Stimulated activated CD4-positive, alpha-beta T cell treated with anti-CD3 and anti-CD28 coated beads, Interleukin-12 subunit alpha, Interleukin-12 subunit beta, amount 100 ng/mL, for 24 hours (primary cell): ENCODE measurements around the gene TGM2.

Experiments used
- DNase-seq, 2 experiments: peaks; one replicate each; pipeline ENCODE4 v3.0.0-alpha.2; 2020; ENCODE audit warnings: low read depth in 2 of 2

The TGM2 gene

DNA sequence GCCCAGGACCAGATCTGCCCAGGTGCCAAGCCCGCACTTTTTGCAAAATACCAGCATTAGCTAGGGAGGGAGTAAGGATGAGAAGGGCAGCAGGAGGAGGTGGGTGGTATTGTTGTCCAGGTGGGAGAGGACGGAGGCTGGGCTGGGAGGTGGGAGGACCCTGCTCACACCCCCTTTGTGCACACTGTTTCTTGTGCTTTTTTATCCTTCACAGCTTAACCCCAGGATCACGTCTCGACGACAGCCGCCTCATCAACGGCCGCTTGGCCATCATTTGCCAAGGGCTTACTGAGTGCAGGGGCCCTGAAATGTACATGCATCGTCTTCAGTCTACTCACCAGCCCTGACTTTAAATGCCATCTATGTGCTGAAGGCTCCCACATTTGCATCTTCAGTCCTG, 12.1 kb upstream of the TGM2 start:
- no peak for DNase-seq

DNA sequence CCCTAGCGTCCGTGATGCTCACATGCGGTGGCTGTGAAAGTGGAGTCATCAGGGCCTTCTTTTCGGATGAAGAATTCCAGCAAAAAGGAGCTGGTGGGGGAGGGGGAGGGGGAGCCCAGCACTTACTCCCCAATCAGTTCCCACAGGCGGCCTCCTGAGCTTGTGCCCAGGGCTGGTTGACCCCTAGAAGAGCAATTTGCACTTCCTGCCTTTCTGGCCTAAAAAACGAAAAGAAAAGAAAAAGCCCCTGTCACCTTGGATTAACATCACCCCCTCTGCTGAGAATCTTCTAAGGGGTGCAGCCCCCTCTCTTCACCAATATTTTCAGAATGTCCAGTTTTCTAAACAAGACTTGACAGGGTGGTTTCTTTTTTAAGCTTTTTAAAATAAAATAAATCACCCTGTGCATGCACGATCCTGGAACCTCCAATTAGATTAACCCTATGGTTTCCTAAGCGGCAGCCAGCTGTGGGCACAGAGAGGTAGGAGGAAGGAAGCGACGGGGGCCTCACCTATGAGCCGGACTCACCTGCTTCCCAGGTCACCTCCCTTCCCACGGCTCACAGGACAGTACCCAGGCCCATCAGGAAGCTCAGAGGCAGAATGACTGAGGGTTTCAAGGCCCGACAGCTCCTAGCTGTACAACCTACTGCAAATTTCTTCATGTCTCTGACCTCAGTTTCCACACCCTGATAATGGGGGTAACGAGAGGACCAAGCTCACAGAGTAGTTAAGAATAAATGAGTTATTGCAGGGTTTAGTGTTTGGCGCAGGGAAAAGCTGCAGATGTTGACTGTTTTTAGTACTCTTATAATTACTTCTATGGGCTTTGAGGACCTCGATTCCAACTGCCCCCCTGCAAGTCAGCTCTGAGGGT, 10.5 kb upstream of the TGM2 start:
- no peak for DNase-seq

DNA sequence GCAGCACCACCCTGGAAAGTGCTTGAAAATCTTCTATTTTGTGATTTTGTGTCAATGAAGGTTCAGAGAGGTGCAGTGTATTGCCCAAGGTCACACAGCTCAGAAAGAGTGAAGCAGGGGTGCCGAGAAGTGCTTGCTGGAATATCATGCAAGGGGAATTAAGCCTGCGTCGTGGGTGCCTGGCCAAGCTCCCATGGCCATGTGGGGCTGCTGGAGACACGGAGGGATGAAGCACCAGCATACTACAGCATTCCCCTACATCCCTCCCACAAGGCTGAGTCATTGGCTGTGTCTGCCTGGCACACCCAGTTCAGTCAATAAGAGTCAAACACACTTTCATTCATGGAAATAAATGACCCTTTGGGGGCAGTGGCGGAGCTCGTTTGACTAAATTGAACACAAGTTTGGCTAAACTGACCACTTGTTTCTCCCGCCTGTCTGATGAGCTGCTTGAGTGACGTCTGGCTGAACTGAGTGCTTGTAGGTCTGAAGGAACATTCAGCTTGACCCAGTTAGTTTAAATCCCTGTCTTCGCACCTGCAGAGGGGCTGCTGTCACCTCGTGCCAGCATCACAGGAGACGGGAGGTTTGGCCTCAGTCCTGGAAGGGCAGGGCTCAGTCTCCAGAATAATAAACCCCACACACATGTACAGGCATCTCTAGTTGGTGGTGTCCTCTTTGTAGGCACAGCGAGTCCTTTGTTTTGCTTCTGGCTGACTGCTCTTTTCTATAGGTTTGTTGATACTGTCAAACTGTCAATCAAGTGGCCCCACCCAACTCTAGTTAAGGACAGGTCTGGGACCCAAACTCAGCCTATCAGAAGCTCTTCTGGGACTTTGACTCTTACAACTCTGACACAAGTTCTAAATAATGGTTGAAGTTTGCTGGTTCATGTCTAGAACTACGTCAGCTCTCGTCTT, 8.4 kb upstream of the TGM2 start:
- DNase-seq = no peak

DNA sequence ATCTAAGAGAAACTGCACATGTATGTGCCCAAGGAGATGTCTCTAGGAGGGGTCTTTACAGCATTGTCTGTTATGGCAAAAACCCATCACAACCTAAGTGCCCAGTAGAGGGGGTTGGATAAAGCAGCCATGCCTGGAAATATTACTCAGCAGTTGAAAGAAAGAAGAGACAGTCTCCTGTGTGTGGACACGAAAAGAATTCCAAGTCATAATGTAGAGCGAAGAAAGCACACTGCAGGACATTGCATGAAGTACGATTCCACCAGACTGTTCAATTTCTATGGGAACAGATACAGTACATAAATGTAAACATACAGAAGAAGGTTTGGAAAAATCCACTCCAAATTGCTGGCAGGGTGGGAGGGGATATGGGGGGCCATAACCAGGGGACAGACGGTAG, 7.3 kb upstream of the TGM2 start:
- DNase-seq = no peak

DNA sequence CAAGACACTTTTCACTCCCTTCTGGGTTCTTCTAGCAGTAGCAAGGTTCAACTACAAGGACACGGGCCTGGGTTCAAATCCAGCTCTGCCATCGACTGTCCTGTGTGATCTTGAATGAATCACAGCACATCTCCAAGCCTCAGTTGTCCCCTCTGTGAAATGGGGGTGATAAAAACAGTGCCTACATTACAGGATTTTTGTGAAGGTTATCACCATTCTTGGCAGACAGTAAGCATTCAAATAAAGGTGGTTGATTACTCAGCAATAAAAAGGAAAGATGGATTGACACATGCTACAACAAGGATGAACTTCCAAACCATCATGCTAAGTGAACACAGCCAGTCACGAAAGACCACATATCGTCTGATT, 6.6 kb upstream of the TGM2 start:
- no peak for DNase-seq

DNA sequence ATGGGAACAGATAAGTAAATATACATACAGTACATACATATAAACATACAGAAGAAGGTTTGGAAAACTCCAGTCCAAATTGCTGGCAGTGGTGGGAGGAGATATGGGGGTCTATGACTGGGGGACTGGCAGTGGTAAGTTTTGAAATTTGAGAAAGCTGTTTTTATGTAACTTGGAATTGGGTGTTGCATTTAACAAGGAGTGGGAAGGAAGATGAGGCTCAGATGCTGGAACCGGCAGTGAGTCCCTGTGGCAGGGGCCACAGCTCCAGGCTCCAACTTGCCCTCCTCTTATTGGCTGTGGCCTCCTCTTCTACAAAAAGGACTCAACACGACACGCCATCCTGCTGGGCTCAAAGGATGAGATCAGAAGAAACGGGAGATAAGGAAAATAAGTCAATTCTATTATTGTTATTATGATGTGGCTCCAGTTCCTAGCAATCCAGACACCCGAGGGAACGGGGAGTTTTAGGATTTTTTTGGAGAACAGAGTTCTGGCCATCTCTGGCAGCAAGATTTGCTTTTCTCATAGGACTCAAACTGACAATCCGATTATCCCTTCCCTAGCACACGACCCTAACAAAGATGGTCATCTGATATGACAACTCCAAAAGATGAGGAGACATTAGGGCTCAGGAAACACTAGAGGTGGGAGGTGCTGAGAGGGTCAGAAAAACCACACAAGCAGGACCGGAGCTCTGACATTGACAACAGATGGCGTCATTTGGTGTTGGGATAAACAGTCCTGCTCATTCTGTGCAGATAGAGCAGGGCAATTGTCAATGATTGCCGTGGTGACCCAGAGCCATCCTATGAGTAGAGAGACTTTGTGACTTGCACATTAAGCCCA, 6.0 kb upstream of the TGM2 start:
- DNase-seq = no peak

DNA sequence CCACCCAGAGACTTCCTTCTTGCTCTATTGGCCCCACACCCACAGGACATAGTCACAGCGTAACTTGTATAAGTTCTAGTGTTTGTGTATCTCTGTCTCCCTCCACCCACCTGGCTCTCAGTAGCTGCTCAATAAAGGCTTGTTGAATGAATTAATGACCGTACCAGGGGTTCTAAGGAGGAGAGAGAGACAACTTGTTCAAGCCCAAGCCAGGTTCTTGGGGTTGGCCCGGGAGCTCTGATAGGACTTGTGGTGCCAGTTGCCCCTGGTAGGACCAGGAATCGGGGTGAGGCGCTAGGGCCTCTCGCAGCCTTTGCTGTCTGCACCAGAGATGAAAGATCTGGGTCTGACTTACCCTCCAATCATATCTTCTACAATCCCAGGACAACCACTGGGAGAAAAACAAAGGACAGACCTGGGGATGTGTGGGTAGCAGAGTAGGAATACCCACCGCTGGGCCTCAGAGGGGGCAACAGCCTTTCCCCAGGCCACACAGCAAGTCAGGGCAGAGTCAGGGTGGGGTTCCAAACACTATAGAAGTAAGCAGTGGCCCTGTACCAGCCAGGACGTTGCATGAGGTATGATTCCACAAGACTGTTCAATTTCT, 5.3 kb upstream of the TGM2 start:
- no peak for DNase-seq

DNA sequence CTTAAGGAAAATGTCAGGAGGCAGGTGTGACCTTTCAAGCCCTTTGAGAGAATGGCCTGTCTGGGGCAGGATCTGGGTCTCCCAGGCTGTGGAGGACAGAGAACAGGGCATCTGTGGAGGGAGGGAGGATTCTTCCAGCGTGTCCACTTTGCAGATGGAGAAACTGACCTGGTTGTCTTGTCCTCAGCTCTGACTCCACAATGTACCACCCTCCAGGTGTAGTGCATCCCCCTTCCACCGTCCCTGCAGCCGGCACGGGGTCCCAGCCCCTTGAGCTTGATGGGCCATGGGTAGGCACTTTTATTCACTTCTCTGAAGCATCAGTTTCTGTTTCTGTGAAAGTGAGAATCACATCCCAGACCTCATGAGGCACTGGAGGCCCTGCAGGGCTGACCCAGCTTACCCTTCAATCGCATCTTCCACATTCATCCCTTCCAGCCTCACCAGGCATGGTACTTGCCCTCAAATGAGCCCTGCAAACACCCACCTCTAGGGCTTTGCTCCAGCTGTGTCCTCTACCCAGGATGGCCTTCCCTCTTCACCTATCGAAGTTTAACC, 4.6 kb upstream of the TGM2 start:
- no peak for DNase-seq

DNA sequence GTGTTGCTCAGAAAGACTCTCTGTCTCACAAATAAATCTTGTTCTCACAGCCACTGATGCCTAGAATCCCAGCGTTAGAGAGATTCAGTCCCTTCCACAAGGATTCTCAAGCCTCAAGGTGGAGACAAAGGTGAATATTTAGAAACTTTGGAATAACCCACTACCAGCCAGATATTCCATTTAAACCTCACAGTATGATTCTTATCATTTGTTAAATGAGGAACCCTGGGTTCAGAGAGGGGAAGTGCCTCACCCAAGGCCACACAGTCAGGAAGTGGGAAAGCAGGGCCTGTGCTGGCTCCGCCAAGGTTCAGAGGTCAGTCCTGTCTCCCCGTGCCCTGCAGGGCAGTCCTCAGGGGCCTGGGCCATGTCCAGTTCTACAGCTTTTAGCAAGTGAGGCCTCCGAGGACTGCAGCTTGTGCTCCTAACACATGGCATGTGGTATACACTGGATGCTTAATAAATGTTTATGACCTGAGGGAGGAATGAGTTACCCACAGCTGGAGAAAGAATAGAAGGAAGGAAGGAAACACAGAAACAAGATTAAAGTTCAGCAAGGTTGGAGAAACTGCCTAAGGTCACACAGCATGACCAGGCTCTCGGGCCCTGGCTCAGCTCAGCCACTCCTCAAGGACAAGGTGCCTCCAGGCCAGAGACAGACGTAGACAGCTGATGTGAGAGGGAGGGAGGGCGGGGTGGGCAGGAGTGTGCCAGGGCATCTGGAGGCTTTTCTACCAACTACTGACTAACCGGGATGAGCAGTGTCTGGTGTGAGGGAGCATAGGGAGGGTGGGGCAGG, 3.9 kb upstream of the TGM2 start:
- no peak for DNase-seq

DNA sequence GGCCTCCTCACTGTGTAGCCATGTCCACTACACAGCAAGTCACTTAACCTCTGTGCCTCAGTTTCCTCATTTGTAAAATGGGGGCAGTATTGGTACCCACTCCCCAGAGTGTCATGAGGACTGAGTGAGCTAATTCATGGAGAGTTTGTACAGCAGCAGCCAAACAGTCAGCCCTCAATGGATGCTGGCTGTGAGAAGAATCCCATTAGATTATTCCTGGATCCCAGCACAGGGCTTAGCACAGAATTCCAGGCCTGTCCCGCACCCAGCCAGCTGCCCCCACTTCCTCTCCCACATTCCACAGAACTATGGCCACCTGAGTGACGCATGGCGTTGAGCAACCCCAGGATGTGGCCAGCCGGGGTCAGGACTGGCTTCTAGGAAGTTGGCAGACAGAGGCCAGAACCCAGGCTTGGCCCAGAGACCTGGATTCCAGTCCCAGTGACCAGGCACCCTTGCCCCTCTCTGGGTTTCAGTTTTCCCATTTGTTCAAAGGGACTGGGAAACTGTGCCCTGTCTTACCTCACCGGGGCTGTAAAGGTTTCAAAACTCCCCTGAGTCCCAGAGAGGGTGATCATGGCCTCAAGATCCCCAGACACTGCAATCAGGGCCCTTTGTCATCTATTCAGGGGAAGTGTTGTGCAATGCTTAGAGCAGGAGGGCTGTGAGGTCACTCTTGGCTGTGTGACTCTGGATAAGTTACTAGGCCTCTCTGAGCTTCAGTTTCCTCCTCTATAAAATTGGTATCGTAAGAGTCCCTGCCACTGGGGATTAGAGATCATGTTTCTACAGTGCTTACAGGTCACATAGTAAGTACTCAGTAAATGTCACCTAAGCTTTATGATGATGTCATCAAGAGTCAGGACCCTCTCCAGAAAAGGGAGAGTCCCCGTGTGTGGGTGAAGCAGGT, 3.0 kb upstream of the TGM2 start:
- DNase-seq = no peak

DNA sequence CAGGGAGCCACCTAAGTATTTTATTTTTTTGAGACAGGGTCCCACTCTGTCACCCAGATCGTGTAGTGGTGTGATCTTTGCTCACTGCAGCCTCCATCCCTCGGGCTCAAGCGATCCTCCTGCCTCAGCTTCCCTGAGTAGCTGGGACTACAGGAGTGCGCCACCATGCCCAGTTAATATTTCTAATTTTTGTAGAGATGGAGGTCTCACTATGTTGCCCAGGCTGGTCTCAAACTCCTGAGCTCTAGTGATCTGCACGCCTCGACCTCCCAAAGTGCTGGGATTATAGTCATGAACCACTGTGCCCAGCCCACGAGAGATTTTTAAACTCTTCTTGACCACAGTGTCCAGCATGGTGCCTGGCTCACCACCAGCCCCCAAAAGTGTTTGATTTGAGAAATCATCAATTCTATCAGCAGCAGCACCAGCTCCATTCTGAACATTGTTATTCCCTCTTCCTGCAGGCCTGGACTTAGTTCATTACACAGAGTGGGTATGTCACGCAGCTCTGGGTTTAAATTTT, 2.3 kb upstream of the TGM2 start:
- no peak for DNase-seq

DNA sequence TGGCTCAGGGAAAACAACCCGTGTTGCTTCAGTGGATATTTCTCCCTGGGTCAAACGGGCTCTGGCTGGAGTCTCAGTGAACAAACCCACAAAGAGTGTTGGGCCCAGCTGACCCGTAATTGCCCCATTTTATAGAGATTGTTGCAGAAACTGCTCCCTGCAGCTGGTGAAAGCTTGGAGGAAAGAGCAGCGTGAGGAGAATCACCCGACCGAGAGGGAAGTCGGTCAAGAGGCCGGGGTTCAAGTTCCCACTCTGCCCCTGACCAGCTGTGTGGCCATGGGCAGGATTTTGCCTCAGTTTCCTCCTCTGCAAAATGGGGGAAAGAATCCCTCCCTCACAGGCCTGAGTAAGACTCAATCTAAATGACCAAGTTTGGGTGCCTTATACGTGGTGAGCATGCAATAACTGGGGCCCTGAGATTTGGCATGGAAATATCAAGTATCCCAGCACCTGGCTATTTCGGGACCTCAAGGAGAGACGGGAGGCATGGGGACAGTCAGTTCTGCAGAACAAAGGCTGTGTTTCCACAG, 1.7 kb upstream of the TGM2 start:
- no peak for DNase-seq

DNA sequence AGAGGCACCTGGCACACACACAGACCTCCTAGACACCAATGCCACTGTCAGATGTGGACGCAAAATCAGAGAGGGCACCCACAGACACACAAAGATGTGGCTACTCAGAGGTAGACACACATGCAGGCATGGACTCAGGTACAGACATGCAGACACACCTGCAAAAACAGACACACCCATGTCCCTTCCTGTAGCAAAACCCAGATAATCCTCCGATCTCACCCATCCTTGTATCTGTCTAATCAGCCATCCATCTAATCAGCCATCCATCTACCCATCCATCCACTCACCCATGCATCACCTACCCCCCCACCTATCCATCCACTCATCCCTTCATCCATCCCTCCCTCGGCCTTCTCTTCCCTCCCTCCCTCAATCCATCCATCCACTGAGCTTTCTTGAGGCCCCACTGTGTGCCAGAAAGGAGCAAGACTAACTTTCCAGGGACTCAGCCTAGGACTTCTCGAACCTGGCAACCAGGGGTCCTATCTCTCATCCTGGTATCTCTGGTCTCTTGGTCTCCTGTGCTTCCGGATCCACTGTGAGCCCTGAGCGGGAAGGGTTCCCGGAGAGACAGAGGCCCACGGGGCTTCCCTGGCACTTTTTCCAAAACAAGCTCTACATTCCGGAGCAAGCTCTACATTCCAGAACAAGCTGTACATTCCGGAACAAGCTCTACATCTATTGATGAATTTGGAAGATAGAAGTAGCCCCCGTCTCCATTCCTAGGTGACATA, 1.1 kb upstream of the TGM2 start:
- no peak for DNase-seq

DNA sequence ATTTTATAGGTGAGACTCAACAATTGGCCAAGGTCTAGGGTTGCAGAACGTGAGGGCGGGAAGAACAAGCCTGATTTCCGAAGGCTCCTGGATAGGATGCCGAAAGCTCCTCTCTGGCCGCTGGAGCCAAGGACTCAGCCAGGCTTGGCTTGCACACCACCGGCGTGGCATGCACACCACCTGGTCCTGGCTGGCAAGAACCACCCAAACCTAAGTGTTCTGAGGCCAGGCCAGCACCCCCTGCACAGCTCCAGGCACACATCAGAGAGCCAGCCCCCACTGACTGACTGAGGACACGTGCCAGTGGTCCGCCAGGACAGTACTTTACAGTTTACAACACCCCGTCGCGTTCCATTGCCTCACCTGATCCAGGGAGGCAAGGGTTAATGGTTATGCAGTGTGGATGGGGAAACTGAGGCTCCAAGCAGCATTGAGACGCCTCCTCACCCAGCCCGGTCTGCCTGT, 414 bp downstream of the TGM2 start:
- DNase-seq = no peak

DNA sequence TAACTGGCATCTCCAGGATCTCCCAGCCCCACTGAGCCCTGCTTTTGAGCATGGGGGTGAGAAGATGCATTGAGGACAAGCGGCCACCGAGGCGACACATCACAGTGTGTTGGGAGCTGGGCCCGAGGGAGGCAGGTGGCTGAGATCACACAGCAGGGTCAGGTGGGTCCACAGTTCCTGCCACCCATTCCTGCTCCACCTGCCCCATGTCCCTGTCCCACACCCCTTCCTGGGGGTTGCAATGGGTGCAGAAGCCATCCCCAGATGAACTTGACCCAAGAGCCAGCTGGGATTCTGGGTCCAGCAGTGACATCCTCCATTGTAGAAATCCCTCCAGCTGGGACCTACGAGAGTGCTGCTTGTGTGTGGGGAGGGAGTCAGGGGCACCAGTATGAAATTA, 1.0 kb downstream of the TGM2 start:
- DNase-seq = no peak

DNA sequence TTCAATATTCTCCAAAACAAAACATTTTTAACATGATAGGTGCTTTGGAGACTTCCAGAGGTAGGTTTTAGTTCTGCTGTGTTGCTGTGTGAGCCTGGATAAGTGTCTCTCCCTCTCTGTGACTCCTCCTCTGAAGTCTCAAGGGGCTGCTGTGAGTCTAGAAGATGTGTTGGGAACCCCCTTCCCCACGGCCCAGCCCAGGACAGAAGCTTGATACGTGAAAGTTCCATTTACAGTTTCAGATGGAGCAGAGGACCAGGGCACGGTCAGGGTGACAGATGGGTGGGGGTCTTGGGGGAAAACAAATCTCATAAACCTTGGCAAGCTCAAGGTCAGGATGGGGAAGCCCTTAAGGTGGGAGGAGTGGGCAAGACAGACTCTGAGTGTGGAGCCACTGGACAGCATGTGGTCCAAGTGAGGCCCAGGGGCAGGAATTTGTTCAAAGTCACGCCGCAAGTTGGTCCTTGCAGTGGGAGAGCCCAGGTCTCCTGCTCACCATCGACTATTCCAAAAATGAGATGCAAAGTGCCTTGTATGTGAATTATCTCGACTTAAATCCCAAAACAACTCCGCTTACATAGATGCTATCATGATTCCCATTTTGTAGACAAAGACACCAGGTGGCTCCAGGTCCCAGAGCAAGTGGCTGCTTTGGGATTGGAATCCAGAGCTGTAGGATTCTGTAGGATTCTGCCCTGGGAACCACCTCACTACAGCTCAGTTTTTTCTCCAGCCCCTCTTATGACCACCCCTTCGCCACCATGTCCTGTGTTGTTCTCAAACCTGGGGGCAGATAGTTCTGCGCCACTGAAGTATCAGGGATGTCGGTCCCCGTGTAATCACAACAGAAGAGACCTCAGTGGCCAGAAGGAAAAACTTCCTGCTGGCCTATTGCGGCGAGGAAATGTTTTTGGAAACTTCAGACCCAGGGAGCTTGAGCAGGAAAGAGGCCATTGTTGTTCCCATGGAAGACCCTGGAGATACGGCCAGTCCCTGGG, 1.9 kb downstream of the TGM2 start:
- DNase-seq = no peak

DNA sequence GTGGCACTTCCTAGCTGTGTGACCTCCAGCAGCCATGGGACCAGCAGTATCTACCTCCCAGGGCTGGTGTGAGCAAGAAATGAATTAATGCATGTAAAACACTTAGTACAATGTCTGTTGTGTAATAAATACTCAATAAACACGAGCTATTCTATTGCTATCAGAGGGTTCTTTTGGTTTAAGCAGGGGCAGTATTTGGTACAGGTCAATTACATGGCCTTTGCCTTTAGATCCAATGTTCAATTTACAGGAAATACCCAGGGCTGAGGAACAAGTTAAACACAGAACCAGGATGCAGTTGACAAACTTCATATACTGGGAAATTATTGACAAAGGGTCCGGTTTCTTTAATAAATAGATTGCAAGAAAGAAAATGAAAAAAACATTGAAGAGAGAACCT, 2.9 kb downstream of the TGM2 start:
- DNase-seq = no peak
